Measurements from ENCODE around the gene SAFB. TPM values are rescaled to one million over a fixed set of nuclear protein-coding genes. Genes with fewer than 3 reads are reported as not detected.

Gene SAFB
- total RNA-seq, 1 experiment from 2014 or later = 143 TPM

DNA sequence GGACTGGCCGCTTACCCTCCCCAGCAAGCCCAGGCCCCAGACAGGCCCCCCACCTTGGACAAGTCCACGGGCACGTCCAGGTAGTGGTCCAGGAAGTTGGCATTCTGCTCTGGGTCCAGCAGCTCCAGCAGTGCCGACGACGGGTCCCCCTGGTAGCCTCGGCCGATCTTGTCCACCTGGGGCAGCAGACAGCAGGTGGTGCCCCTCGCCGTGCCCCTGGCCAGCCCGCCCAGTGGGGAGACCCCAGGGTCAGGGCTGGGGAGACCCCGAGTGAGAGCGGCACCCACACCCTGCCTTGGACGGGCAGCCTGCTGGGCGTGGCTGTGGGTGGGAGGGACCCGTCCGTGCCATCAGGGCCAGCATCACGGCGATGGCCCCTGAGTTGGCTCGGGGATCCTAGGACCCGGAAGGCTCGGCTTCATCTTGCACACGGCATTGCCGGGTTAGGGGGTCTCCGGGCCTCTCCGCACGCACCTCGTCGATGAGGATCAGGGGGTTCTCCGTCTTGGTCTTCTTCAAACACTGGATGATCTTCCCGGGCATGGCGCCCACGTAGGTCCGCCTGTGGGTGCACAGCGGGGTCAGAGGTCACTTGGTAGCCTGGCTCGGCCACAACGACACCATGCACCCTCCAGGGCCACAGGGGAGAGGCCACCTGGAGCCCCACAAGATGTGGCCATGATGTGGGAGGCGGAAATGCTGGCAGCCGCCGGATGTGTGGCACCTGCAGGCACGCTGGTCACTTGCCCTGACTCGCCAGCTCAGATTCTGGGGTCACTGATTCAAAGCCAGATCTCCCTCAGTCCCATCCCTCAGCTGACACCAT is 73.5 kb downstream of the SAFB start:
- RAD21 ChIA-PET (ENCODE audit: low non-redundant PET in 1 of 2, low total read pairs in 2 of 2, uncharacterized antibody in 2 of 2, unreplicated experiment in 2 of 2) = no interaction called here
- intact Hi-C loops (cut with micrococcal nuclease) = no loop called here
- Histone ChIP-seq H3K9me2 (ENCODE audit: insufficient read depth) (no peaks in the 10 kb centered on the region), H4K20me1 (ENCODE audit: insufficient read depth) (peaks cover 17% of the 10 kb centered on the region; the same call in 1 of the 2 replicates), H3K27ac (ENCODE audit: low read depth, low read length) (peak overlapping the region; percentile 31; the same call in 1 of the 2 replicates), H3K9me3 (ENCODE audit: control insufficient read depth in 1 of 2, insufficient read depth in 1 of 2, low read depth in 1 of 2, low read length in 2 of 2) (no peaks in the 10 kb centered on the region), H3K4me3 (replicated peaks in 1 of 2; ENCODE audit: low read depth in 1 of 2, low read length in 2 of 2) (no peak overlapping the region), H3K4me1 (ENCODE audit: control insufficient read depth in 1 of 2, insufficient read depth in 2 of 2, low read length in 2 of 2) (peaks cover 4 to 20% of the 10 kb centered on the region in 2 experiments; a peak in 2 of 4 replicates), H3K79me2 (ENCODE audit: insufficient read depth, low read length) (peaks cover 47% of the 10 kb centered on the region), H3K4me2 (ENCODE audit: low read length) (no peak overlapping the region), H2AFZ (ENCODE audit: low read depth, low read length, poor library complexity, severe bottlenecking) (no peak overlapping the region), H3K9ac (ENCODE audit: low read length) (no peak overlapping the region), H3K36me3 (ENCODE audit: control insufficient read depth in 1 of 2, insufficient read depth in 2 of 2, low read length in 2 of 2) (peaks cover 20 to 63% of the 10 kb centered on the region in 2 experiments; a peak in 3 of 4 replicates), H3K27me3 (ENCODE audit: insufficient read depth, low read length) (no peaks in the 10 kb centered on the region)
- CTCF ChIA-PET = no interaction called here
- TF ChIP-seq ZFX (IDR thresholded peaks at IDR 0.05) (no peak), RAD21 (IDR thresholded peaks at IDR 0.05; ENCODE audit: low read depth) (no peak), CEBPB (IDR thresholded peaks at IDR 0.05; ENCODE audit: low read depth) (no peak), YY1 (IDR thresholded peaks at IDR 0.05; ENCODE audit: extremely low read depth, insufficient replicate concordance, low read depth, low read length) (no peak), ELF1 (IDR thresholded peaks at IDR 0.05; ENCODE audit: borderline replicate concordance, low read depth) (no peak), POLR2A (IDR thresholded peaks at IDR 0.05; ENCODE audit: borderline replicate concordance, extremely low read depth, insufficient read depth, insufficient read length) (no peak), SP1 (IDR thresholded peaks at IDR 0.05; ENCODE audit: low read depth) (no peak), EZH2 (IDR thresholded peaks at IDR 0.05) (no peak)
- DNase-seq (ENCODE audit: low read depth, low spot score) (no peak), ATAC-seq (no peak)
- no TSS peak for BruUV-seq (replicated peaks)
- POLR2A ChIA-PET = no interaction called here

- no peak for ATAC-seq
- peak overlapping the region; percentile 31 for H3K27ac ChIP-seq (ENCODE audit: low read depth, low read length)
- peaks cover 0 to 12% of the 10 kb centered on the region in 2 experiments; a peak in 2 of 4 replicates for H3K4me1 ChIP-seq (ENCODE audit: control insufficient read depth in 1 of 2, insufficient read depth in 2 of 2, low read length in 2 of 2)
- peaks cover 20 to 54% of the 10 kb centered on the region in 2 experiments; a peak in 3 of 4 replicates for H3K36me3 ChIP-seq (ENCODE audit: control insufficient read depth in 1 of 2, insufficient read depth in 2 of 2, low read length in 2 of 2)
- H3K9me2 ChIP-seq (ENCODE audit: insufficient read depth) = no peaks in the 10 kb centered on the region
- H2AFZ ChIP-seq (ENCODE audit: low read depth, low read length, poor library complexity, severe bottlenecking) = no peak overlapping the region
- no peak overlapping the region for H3K9ac ChIP-seq (ENCODE audit: low read length)
- ChIA-PET CTCF (no interaction called here), POLR2A (no interaction called here), RAD21 (ENCODE audit: low non-redundant PET in 1 of 2, low total read pairs in 2 of 2, uncharacterized antibody in 2 of 2, unreplicated experiment in 2 of 2) (no interaction called here)
- BruUV-seq (replicated peaks) = no TSS peak
- H3K27me3 ChIP-seq (ENCODE audit: insufficient read depth, low read length) = no peaks in the 10 kb centered on the region
- peaks cover 39% of the 10 kb centered on the region for H3K79me2 ChIP-seq (ENCODE audit: insufficient read depth, low read length)
- DNase-seq (ENCODE audit: low read depth, low spot score) = no peak
- H3K9me3 ChIP-seq (ENCODE audit: control insufficient read depth in 1 of 2, insufficient read depth in 1 of 2, low read depth in 1 of 2, low read length in 2 of 2) = no peaks in the 10 kb centered on the region
- H4K20me1 ChIP-seq (ENCODE audit: insufficient read depth) = peaks cover 9% of the 10 kb centered on the region; the same call in 1 of the 2 replicates
- H3K4me3 ChIP-seq (replicated peaks in 1 of 2; ENCODE audit: low read depth in 1 of 2, low read length in 2 of 2) = no peak overlapping the region
- no peak overlapping the region for H3K4me2 ChIP-seq (ENCODE audit: low read length)
- intact Hi-C loops (cut with micrococcal nuclease) = no loop called here
- TF ChIP-seq SIN3A (IDR thresholded peaks at IDR 0.05; ENCODE audit: low read depth) (no peak; the same call in 1 of the 2 replicates), CEBPB (IDR thresholded peaks at IDR 0.05; ENCODE audit: low read depth) (no peak), ATF3 (IDR thresholded peaks at IDR 0.05) (no peak), EGR1 (IDR thresholded peaks at IDR 0.05; ENCODE audit: low read depth) (no peak), POLR2AphosphoS5 (IDR thresholded peaks at IDR 0.05; ENCODE audit: low read depth, low read length) (no peak; the same call in 1 of the 2 replicates), RAD21 (IDR thresholded peaks at IDR 0.05; ENCODE audit: low read depth) (no peak), FOSL1 (IDR thresholded peaks at IDR 0.05; ENCODE audit: low read depth) (no peak), EZH2 (IDR thresholded peaks at IDR 0.05) (no peak), SP1 (IDR thresholded peaks at IDR 0.05; ENCODE audit: low read depth) (no peak), JUND (IDR thresholded peaks at IDR 0.05) (no peak), MAX (IDR thresholded peaks at IDR 0.05) (no peak)
- TF ChIP-seq, protein P1, sequence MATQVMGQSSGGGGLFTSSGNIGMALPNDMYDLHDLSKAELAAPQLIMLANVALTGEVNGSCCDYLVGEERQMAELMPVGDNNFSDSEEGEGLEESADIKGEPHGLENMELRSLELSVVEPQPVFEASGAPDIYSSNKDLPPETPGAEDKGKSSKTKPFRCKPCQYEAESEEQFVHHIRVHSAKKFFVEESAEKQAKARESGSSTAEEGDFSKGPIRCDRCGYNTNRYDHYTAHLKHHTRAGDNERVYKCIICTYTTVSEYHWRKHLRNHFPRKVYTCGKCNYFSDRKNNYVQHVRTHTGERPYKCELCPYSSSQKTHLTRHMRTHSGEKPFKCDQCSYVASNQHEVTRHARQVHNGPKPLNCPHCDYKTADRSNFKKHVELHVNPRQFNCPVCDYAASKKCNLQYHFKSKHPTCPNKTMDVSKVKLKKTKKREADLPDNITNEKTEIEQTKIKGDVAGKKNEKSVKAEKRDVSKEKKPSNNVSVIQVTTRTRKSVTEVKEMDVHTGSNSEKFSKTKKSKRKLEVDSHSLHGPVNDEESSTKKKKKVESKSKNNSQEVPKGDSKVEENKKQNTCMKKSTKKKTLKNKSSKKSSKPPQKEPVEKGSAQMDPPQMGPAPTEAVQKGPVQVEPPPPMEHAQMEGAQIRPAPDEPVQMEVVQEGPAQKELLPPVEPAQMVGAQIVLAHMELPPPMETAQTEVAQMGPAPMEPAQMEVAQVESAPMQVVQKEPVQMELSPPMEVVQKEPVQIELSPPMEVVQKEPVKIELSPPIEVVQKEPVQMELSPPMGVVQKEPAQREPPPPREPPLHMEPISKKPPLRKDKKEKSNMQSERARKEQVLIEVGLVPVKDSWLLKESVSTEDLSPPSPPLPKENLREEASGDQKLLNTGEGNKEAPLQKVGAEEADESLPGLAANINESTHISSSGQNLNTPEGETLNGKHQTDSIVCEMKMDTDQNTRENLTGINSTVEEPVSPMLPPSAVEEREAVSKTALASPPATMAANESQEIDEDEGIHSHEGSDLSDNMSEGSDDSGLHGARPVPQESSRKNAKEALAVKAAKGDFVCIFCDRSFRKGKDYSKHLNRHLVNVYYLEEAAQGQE (IDR thresholded peaks at IDR 0.05; ENCODE audit: low read depth) = no peak
Observed at GRCh38 chr19:5697022-5697889, 74.4 kb downstream of the SAFB start.
